Rectal smooth muscle tissue (tissue), 1 donor: ENCODE results near the gene SMIM35.

Source experiments
- H3K27ac ChIP-seq: one replicate; pipeline ENCODE4 v1.7.0; 2013; ENCODE audit warnings: low read depth, low read length, inconsistent platforms
- H3K27me3 ChIP-seq: one replicate; pipeline ENCODE4 v1.7.0; 2013; ENCODE audit warnings: low read length; ENCODE audit not compliant: control insufficient read depth, insufficient read depth
- H3K36me3 ChIP-seq: one replicate; pipeline ENCODE4 v1.7.0; 2013; ENCODE audit warnings: low read length; ENCODE audit not compliant: control insufficient read depth, insufficient read depth
- H3K4me1 ChIP-seq: one replicate; pipeline ENCODE4 v1.7.0; 2013; ENCODE audit warnings: low read length; ENCODE audit not compliant: control insufficient read depth, insufficient read depth
- H3K4me3 ChIP-seq: one replicate; pipeline ENCODE4 v1.7.0; 2013; ENCODE audit warnings: low read length
- H3K9ac ChIP-seq: one replicate; pipeline ENCODE4 v1.7.0; 2013; ENCODE audit warnings: low read length

SMIM35 gene

DNA sequence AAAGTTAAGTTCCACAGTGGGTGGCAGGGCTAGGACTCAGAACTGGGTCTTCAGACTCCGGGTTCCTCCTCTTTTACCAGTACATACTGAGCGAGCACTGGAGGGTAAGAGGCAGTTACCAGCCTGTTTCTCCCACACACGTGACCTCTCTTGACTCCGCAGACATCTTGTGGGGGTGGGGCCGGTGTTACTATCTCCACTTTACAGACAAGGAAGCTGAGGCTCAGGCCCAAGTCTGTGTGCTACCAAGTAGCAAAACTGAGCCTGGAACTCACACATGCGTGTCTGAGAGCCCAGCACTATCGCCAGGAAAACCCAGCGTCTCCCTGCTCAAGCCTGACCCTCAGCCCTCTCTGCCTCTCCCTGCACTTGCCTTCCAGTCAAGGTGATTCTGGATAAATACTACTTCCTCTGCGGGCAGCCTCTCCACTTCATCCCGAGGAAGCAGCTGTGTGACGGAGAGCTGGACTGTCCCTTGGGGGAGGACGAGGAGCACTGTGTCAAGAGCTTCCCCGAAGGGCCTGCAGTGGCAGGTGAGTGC lies 16.0 kb upstream of the SMIM35 start:
- Histone ChIP-seq H3K4me3 (no peak overlapping the region), H3K27ac (no peak overlapping the region), H3K4me1 (no peaks in the 10 kb centered on the region), H3K27me3 (no peaks in the 10 kb centered on the region), H3K9ac (no peak overlapping the region), H3K36me3 (no peaks in the 10 kb centered on the region)

DNA sequence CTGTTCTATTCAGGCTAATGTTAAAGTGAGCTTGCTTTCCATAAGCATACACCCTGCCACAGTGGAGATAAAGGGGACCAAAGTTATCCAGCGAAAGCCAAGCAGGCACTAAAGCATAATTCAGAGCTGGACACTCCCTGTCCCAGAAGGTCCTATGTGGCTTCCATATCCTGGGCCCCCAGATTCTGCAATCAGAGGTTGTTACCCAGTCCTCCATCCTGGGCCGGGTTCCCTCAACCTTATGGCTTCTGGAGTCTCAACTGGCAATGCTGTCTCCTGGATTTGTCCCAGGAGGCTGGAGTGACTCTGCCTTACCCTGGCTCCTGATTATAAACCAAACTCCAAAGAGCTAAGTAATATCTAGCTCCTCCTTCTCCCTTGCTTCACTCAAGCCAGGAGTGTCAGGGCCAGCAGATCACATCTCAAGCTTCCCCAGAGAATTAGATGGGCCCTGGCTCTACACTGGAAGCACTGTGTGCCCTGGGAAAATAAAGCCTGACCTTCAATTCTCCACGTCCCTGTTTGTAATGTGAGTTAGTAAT lies 14.0 kb upstream of the SMIM35 start:
- Histone ChIP-seq H3K9ac (no peak overlapping the region), H3K36me3 (no peaks in the 10 kb centered on the region), H3K27me3 (no peaks in the 10 kb centered on the region), H3K4me1 (no peaks in the 10 kb centered on the region), H3K4me3 (no peak overlapping the region), H3K27ac (no peak overlapping the region)

DNA sequence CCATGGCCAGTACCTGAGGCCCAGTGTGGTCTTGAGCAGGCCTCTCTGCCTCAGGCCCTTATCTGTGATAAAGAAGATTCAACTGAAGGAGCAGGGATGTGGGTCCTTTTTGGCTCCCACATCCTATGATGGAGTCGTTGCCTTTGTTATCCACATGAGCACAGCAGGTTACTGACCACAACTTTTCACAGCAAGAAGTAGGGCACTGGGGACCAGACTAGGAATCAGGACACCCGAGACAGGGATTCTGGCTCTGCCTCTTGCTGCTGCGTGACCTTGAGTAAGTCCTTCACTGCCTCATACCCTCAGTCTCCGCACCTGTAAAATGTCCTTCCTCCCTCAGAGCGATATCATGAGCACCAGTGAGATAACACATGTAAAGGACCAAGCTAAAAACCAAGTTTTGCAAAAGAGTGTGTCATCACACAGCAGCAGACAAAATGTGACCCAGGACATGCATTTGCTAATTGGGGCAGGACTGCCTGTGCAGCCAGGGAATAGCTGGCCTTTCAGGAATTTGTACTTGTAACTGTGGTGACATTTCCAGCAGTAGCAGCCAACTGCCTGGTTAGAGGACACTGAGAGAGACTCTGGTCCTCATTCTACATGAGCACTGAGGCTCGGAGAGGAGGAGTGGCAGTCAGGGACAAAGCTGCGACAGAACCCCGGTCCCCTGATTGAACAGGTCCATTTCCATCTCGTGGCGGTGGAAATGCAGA lies 13.2 kb upstream of the SMIM35 start:
- Histone ChIP-seq H3K9ac (no peak overlapping the region), H3K4me1 (no peaks in the 10 kb centered on the region), H3K36me3 (no peaks in the 10 kb centered on the region), H3K27ac (no peak overlapping the region), H3K27me3 (no peaks in the 10 kb centered on the region), H3K4me3 (no peak overlapping the region)

DNA sequence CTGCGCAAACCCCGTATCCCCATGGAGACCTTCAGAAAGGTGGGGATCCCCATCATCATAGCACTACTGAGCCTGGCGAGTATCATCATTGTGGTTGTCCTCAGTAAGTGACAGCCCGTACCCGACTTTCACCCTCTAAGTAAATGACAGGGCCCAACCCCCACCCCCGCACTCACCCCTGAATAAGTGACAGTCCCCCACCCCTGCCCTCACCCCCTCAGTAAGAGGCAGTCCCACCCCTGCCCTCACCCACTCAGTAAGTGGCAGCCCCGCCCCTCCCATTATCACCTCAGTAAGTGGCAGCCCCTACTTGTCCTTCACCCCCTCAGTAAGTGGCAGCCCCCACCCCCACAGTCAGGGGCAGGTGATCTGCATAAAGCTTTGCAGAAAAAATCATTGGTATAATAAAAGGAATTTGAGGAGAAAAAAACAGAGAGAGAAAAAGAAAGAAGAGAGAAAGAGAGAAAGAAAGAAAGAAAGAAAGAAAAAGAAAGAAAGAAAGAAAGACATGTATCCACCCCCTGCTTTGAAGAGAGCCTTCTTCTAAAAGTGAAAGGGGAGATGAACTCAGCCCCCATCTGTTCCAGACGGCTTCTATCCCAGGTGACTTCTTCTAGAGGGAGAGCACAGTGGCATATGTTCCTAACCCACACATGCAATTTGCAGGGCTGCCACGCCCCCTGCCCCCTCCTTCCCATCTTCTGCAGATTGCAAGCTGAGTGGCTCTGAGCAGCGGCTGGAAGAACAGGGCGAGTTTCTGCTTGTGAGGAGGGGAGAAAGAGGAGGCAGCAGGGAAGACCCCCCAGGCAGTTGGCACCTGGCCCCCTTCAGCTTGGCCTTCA lies 12.5 kb upstream of the SMIM35 start:
- no peak overlapping the region for H3K27ac ChIP-seq

DNA sequence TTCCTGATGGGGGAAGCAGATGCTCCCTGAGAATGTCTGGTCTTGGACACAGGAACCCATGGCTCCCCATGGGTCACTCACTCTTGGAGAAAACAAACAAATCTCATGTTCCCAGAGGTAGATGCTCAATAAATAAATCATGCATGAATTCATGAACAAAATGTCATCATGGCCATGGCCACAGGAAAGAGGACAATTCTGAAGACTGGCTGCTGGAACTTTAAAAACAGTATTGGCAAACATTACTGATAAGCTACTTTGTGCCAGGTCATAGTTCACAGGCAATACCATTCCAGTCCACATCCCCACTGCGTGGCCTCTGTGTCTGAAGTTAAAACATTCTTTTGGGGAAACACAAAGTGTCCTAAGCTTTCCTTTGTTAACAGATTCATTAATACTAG lies 9.2 kb upstream of the SMIM35 start:
- Histone ChIP-seq H3K27me3 (no peaks in the 10 kb centered on the region), H3K4me3 (no peak overlapping the region), H3K4me1 (no peaks in the 10 kb centered on the region), H3K36me3 (no peaks in the 10 kb centered on the region), H3K27ac (no peak overlapping the region), H3K9ac (no peak overlapping the region)

More for the DNA sequence above, 12.5 kb upstream of the SMIM35 start:
- no peak overlapping the region for H3K4me3 ChIP-seq
- no peaks in the 10 kb centered on the region for H3K4me1 ChIP-seq
- no peaks in the 10 kb centered on the region for H3K27me3 ChIP-seq
- H3K9ac ChIP-seq, result no peak overlapping the region
- H3K36me3 ChIP-seq, result no peaks in the 10 kb centered on the region

DNA sequence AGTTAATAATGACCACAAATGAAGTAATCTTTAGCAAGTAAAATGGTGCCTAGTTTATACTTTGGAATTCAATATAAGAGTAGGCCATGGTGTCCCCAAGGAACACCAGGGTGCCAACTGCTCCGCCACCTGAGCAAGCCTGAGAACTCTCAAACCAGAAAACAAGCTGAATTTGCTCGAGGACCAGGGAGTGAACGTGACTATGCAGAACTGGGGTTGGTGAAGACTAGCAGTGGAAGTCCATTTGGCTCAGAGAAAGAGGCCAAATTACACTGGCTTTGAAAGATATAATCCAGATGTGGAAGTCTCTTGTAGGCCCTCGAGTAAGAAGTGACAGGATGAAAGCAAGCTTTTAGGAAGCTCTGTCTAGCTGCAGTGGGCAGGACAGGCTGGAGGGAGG lies 8.7 kb upstream of the SMIM35 start:
- Histone ChIP-seq H3K27me3 (no peaks in the 10 kb centered on the region), H3K9ac (no peak overlapping the region), H3K4me3 (no peak overlapping the region), H3K4me1 (no peaks in the 10 kb centered on the region), H3K27ac (no peak overlapping the region), H3K36me3 (no peaks in the 10 kb centered on the region)

DNA sequence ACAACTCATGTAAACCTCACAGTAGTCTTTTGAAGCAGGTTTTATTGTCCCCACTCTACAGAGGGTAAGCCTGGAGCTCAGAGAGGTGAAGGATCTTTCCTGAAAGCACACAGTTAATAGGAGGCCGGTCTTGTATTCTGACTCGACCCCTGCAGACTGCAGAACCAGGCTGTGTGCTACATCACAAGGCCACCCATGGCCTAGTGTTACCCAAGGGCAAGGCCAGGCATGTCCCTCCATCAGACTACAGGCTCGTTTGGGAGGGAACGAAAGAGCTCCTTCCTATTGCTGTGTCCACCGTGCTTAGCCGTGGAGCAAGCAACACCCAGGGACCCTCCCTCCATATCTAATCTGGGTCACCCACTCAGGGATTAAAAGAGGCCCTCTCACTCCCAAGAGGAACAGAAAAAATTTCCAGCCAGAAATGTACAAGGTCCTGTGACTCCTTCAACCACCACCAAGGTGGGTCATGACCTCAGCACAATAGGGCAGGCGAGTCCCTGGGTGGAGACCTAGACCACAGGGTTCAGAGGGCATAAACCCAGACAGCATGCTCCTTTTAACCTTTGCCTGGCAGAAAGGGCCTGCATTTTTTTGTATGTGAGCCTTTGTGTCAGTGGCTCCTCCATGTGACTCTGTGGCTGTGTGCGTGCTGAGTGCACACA lies 6.3 kb upstream of the SMIM35 start:
- H3K4me3 ChIP-seq, result no peak overlapping the region
- no peaks in the 10 kb centered on the region for H3K4me1 ChIP-seq
- H3K27ac ChIP-seq, result no peak overlapping the region
- no peak overlapping the region for H3K9ac ChIP-seq
- no peaks in the 10 kb centered on the region for H3K36me3 ChIP-seq
- no peaks in the 10 kb centered on the region for H3K27me3 ChIP-seq

DNA sequence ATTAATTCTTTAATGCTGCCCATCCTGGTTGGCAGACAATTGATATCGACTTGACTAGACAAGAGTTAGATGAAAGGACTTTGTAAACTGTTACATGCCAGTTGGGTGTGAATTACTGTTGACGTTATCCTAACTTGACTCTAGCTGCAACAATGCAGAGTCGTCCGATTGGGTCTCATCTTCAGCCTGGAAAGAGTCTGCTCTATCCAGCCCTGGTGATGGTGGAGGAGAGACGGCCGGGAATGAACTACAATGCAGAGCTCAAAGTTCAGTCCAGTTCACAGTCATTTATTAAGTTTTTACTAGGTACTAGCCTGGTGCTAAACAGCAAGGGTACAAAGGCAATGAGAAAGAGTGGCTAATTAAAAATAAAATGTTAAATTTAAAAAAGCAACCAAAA lies 4.9 kb upstream of the SMIM35 start:
- no peaks in the 10 kb centered on the region for H3K4me1 ChIP-seq
- H3K4me3 ChIP-seq, result no peak overlapping the region
- H3K27me3 ChIP-seq, result no peaks in the 10 kb centered on the region
- H3K9ac ChIP-seq, result no peak overlapping the region
- H3K36me3 ChIP-seq, result no peaks in the 10 kb centered on the region
- no peak overlapping the region for H3K27ac ChIP-seq

DNA sequence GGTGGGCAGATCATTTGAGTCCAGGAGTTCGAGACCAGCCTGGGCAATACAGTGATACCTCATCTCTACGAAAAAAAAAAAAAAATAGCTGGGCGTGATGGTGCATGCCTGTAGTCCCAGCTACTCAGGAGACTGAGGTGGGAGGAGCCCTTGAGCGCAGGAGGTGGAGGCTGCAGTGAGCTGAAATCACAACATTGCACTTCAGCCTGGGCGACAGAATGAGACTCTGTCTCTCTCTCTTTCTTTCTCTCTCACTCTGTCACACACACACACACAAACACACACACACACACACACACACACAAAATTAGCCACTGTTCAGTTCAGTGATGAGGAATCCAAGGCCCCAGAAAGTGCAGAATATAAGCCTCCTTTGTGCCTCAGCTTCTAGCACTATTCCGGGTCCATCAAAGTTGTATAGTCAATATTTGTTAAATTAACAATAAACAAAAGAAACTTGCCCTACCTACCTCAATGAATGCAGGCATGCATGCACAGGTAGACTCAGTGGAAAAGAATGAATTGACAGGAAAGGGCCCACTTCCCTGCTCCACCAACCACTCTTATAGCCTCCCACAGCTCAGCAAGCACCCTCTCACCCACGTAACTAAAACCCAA lies 3.9 kb upstream of the SMIM35 start:
- Histone ChIP-seq H3K27me3 (no peaks in the 10 kb centered on the region), H3K9ac (no peak overlapping the region), H3K27ac (no peak overlapping the region), H3K4me1 (no peaks in the 10 kb centered on the region), H3K4me3 (no peak overlapping the region), H3K36me3 (no peaks in the 10 kb centered on the region)

DNA sequence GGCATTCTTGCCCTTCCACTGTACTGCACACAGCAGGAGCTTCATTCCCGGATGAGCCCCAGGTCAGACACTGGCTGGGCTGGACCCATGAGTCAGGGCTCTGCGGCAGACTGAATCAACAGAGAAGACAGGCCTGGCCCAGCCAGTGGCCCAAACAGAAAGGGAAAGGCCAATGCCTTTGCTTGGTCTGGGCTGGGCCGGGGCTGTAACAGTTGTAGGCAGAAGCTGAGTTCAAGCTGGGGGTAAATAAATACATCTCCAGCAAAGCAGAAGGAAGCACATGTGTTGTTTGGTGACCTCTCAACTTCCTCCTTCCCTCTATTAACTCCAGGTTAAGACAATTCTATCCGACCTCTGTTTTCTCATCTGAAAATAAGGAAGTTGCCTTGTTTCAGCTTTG lies 1.8 kb upstream of the SMIM35 start:
- Histone ChIP-seq H3K36me3 (no peaks in the 10 kb centered on the region), H3K27me3 (no peaks in the 10 kb centered on the region), H3K27ac (no peak overlapping the region), H3K9ac (no peak overlapping the region), H3K4me3 (no peak overlapping the region), H3K4me1 (peaks cover 3% of the 10 kb centered on the region)

DNA sequence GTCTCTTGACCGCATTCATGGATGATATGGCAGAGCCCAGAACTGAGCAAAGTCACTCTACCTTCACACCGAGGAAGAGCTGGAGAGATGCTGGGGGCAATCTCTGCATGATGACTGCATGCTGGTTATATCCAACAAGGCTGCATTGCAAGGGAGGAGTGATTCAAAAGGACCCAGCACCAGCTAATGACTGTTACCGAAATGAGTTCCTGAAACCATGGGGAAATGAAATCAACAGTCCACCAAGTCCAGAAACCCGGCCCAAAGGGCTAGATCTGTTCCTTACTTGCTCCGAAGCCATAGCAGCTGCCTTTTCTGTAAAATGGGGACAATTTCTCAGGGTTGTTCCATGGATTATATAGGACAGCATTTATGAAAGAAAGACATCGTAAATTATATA lies 1.2 kb upstream of the SMIM35 start:
- no peak overlapping the region for H3K4me3 ChIP-seq

DNA sequence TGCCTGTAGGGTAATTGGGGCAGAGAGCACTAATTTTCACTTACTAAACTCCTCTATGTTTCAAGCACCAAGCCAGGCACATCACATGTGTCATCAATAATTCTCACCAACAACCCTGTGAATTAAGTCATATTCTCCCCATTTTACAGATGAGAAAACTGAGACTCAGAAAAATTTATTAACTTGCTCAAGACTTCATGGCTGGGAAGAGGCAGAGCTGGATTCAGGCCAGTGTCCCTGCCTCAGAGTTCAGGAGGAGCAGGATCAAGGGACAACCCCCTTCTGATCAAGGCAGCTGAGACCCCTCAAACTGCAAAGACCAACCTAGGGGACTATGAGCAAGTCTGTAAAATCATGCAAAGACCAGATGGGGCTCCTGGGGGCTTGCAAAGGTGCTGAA lies 2.1 kb downstream of the SMIM35 start:
- H3K4me1 ChIP-seq, result peaks cover 3% of the 10 kb centered on the region
- H3K9ac ChIP-seq, result no peak overlapping the region
- no peak overlapping the region for H3K27ac ChIP-seq
- no peaks in the 10 kb centered on the region for H3K27me3 ChIP-seq
- H3K36me3 ChIP-seq, result no peaks in the 10 kb centered on the region
- H3K4me3 ChIP-seq, result no peak overlapping the region

More for the DNA sequence above, 1.2 kb upstream of the SMIM35 start:
- Histone ChIP-seq H3K4me1 (peaks cover 3% of the 10 kb centered on the region), H3K36me3 (no peaks in the 10 kb centered on the region), H3K27ac (no peak overlapping the region), H3K27me3 (no peaks in the 10 kb centered on the region), H3K9ac (no peak overlapping the region)
